Stimulated activated CD4-positive, alpha-beta T cell treated with anti-CD3 and anti-CD28 coated beads, Interleukin-1b, Interleukin-23, amount 100 ng/mL, for 4 hours (primary cell): Measurements from ENCODE around the gene UVRAG.
"Not testable (repeated sequence)": the region's sequence is repeated elsewhere in the genome, so short reads cannot be mapped to it uniquely, and the experiment has no call there.

Source experiments
- DNase-seq, 2 donors: peaks; one replicate each; pipeline ENCODE4 v3.0.0-alpha.2; 2020; ENCODE audit warnings: low read depth in 2 of 2

Gene UVRAG

GRCh38 chr11:75878933-75879332 is 63.9 kb downstream of the UVRAG start:
- no peak for DNase-seq

GRCh38 chr11:75879737-75880136 is 64.7 kb downstream of the UVRAG start:
- no peak for DNase-seq

- DNase-seq = not testable (repeated sequence)
Measured at GRCh38 chr11:75880343-75880742, 65.3 kb downstream of the UVRAG start.

- DNase-seq = no peak
Measured at GRCh38 chr11:75884321-75884720, 69.3 kb downstream of the UVRAG start.

GRCh38 chr11:75888416-75888815 is 73.4 kb downstream of the UVRAG start:
- DNase-seq = no peak

GRCh38 chr11:75891947-75892739 is 77.1 kb downstream of the UVRAG start:
- DNase-seq = no peak

GRCh38 chr11:75893251-75893650 is 78.2 kb downstream of the UVRAG start:
- DNase-seq = no peak

GRCh38 chr11:75894036-75894585 is 79.1 kb downstream of the UVRAG start:
- DNase-seq = no peak

GRCh38 chr11:75896843-75897419 is 81.9 kb downstream of the UVRAG start:
- no peak for DNase-seq

- no peak for DNase-seq
Measured at GRCh38 chr11:75898871-75899270, 83.9 kb downstream of the UVRAG start.

GRCh38 chr11:75899806-75900205 is 84.8 kb downstream of the UVRAG start:
- no peak for DNase-seq

GRCh38 chr11:75900848-75901247 is 85.8 kb downstream of the UVRAG start:
- DNase-seq = no peak

GRCh38 chr11:75902631-75903030 is 87.6 kb downstream of the UVRAG start:
- DNase-seq = no peak

- no peak for DNase-seq
Measured at GRCh38 chr11:75903276-75903675, 88.3 kb downstream of the UVRAG start.

- DNase-seq = no peak
Measured at GRCh38 chr11:75905434-75905833, 90.4 kb downstream of the UVRAG start.

GRCh38 chr11:75907906-75908527 is 93.0 kb downstream of the UVRAG start:
- DNase-seq = no peak

GRCh38 chr11:75910426-75911145 is 95.6 kb downstream of the UVRAG start:
- DNase-seq = no peak

GRCh38 chr11:75911459-75911858 is 96.4 kb downstream of the UVRAG start:
- no peak for DNase-seq

- no peak for DNase-seq
Measured at GRCh38 chr11:75913984-75914383, 99.0 kb downstream of the UVRAG start.

GRCh38 chr11:75916882-75917281 is 101.9 kb downstream of the UVRAG start:
- DNase-seq = no peak

GRCh38 chr11:75918331-75918730 is 103.3 kb downstream of the UVRAG start:
- no peak for DNase-seq

- DNase-seq = no peak
Measured at GRCh38 chr11:75919525-75919924, 104.5 kb downstream of the UVRAG start.
